GM12891 (cell line): ENCODE results near the gene SLC37A1.

ENCODE experiments used
- POLR2A ChIP-seq: IDR thresholded peaks from 2 replicates; pipeline ENCODE4 v1.6.1; 2011; ENCODE audit warnings: low read depth, low read length, control low read depth
- POLR2AphosphoS5 ChIP-seq: IDR thresholded peaks from 2 replicates; pipeline ENCODE4 v1.6.1; 2011; ENCODE audit warnings: low read depth, low read length, control low read depth
- TAF1 ChIP-seq: IDR thresholded peaks from 2 replicates; pipeline ENCODE4 v1.6.1; 2011; ENCODE audit warnings: low read depth, low read length, control low read depth

GRCh38 chr21:42595283-42596187 is 81.9 kb downstream of the SLC37A1 start:
- TF ChIP-seq POLR2AphosphoS5 (no peak), POLR2A (no peak), TAF1 (no peak)
